Measurements from ENCODE around the gene CHRNA4. TPM values are rescaled to one million over a fixed set of nuclear protein-coding genes. Genes with fewer than 3 reads are reported as not detected.
A peak's percentile ranks its signal among the peaks of the same experiment; 100 is the strongest.

The CHRNA4 gene
- total and polyA plus RNA-seq, 2 of the 4 experiments (the other 2 are of a cell fraction) = not detected

GRCh38 chr20:63321148-63321831 lies 39.9 kb downstream of the CHRNA4 start:
- H3K4me2 ChIP-seq (ENCODE audit: low read depth, low read length) = no peak overlapping the region
- ATAC-seq (ENCODE audit: low read depth) = peak; percentile 72
- H3K27me3 ChIP-seq (ENCODE audit: control insufficient read depth, insufficient read depth, low read length) = peaks cover 46% of the 10 kb centered on the region
- H2AK9ac ChIP-seq (replicated peaks; ENCODE audit: low read depth, low read length, poor library complexity) = peak overlapping the region; percentile 70
- peaks cover 7% of the 10 kb centered on the region; the same call in 1 of the 2 replicates for H3K4me1 ChIP-seq (ENCODE audit: control insufficient read depth, insufficient read depth, low read length)
- 13% methylated on average over 10 of the region's 20 CpGs; no CpG with 5 or more reads in 1 of the 2 experiments for WGBS, 2 experiments (ENCODE audit: extremely low coverage in 2 of 2, insufficient read length in 1 of 2)
- no peak overlapping the region for H3K23ac ChIP-seq (ENCODE audit: low read depth, low read length)
- POLR2A ChIA-PET (ENCODE audit: unreplicated experiment) = interaction anchor here (0.6 kb wide), 1 partner anchor 249 kb away, joined by 9 read pairs; no protein-coding TSS in a partner anchor
- H3K79me1 ChIP-seq (ENCODE audit: low read depth in 1 of 2, low read length in 2 of 2) = no peaks in the 10 kb centered on the region
- H3K4ac ChIP-seq (ENCODE audit: low read depth, low read length) = no peak overlapping the region
- no peaks in the 10 kb centered on the region for H3K36me3 ChIP-seq (ENCODE audit: control insufficient read depth, insufficient read depth, low read length)
- H3K56ac ChIP-seq (ENCODE audit: extremely low read depth, insufficient read depth, low read length) = no peak overlapping the region
- in situ Hi-C loops (cut with MboI; ENCODE audit: low sequenced_read_pairs) (no loop called here), dilution Hi-C loops (cut with HindIII; ENCODE audit: low sequenced_read_pairs, unreplicated experiment) (no loop called here), intact Hi-C loops (cut with micrococcal nuclease) (no loop called here)
- DNase-seq = peak; percentile 40
- H4K20me1 ChIP-seq (ENCODE audit: insufficient read depth, low read length) = no peaks in the 10 kb centered on the region
- H2BK5ac ChIP-seq (ENCODE audit: low read depth, low read length, poor library complexity, severe bottlenecking) = no peak overlapping the region
- no peak overlapping the region for H3K27ac ChIP-seq (ENCODE audit: insufficient read depth, low read length)
- H2AK5ac ChIP-seq (ENCODE audit: low read depth, low read length) = no peak overlapping the region
- no peak overlapping the region for H2BK15ac ChIP-seq (ENCODE audit: low read depth, low read length)
- no peak overlapping the region for H3K4me3 ChIP-seq (ENCODE audit: insufficient read depth, low read depth, low read length)
- CTCF ChIA-PET = no interaction called here
- H3K18ac ChIP-seq (ENCODE audit: low read depth, low read length) = no peak overlapping the region
- H3K9me3 ChIP-seq (ENCODE audit: control insufficient read depth, insufficient read depth, low read length) = no peaks in the 10 kb centered on the region
- no peak overlapping the region for H4K8ac ChIP-seq (ENCODE audit: low read depth in 2 of 2, low read length in 2 of 2)
- peak overlapping the region; percentile 70 for H2AFZ ChIP-seq (replicated peaks; ENCODE audit: low read length, poor library complexity)
- no peak overlapping the region for H2BK120ac ChIP-seq (ENCODE audit: low read depth, low read length)
- no peak overlapping the region for H3K9ac ChIP-seq (ENCODE audit: low read depth, low read length)
- TF ChIP-seq MAZ (IDR thresholded peaks at IDR 0.05; ENCODE audit: borderline replicate concordance, low read depth, low read length) (no peak), NFE2L2 (IDR thresholded peaks at IDR 0.05; ENCODE audit: low read depth, low read length) (no peak), MAFK (IDR thresholded peaks at IDR 0.05; ENCODE audit: low read depth, low read length) (no peak), POLR2A (IDR thresholded peaks at IDR 0.05; ENCODE audit: low read depth, low read length) (no peak), CTCF (conservative IDR thresholded peaks at IDR 0.05; ENCODE audit: low read depth, low read length) (no peak), RAD21 (IDR thresholded peaks at IDR 0.05; ENCODE audit: low read length) (no peak), RCOR1 (IDR thresholded peaks at IDR 0.05; ENCODE audit: insufficient replicate concordance, low read length) (no peak), MXI1 (IDR thresholded peaks at IDR 0.05; ENCODE audit: borderline replicate concordance, low read depth, low read length) (no peak), BHLHE40 (IDR thresholded peaks at IDR 0.05; ENCODE audit: low read depth, low read length) (no peak; the same call in 1 of the 2 replicates), CHD1 (IDR thresholded peaks at IDR 0.05; ENCODE audit: low read depth, low read length) (no peak)
- TF ChIP-seq, protein P1, sequence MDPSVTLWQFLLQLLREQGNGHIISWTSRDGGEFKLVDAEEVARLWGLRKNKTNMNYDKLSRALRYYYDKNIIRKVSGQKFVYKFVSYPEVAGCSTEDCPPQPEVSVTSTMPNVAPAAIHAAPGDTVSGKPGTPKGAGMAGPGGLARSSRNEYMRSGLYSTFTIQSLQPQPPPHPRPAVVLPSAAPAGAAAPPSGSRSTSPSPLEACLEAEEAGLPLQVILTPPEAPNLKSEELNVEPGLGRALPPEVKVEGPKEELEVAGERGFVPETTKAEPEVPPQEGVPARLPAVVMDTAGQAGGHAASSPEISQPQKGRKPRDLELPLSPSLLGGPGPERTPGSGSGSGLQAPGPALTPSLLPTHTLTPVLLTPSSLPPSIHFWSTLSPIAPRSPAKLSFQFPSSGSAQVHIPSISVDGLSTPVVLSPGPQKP (IDR thresholded peaks at IDR 0.05; ENCODE audit: borderline replicate concordance, low read depth, low read length) = no peak
- H4K5ac ChIP-seq (ENCODE audit: low read depth, low read length) = no peak overlapping the region
- H4K91ac ChIP-seq (ENCODE audit: insufficient read depth, low read depth, low read length) = no peak overlapping the region
- no peaks in the 10 kb centered on the region for H3K9me1 ChIP-seq (ENCODE audit: insufficient read depth, low read length)
- no peak overlapping the region for H3K14ac ChIP-seq (replicated peaks; ENCODE audit: low read depth, low read length)
- BruUV-seq (replicated peaks) = no TSS peak
- no peak overlapping the region for H2BK20ac ChIP-seq (ENCODE audit: low read depth, low read length)
